Loucy (cell line): ENCODE results near the gene C1QTNF12.

Source experiments
- CTCF ChIP-seq: fragments of 200-600 bp; sonication (generic); conservative IDR thresholded peaks from 2 replicates; pipeline ENCODE4 v1.5.1; 2014; ENCODE audit warnings: mild to moderate bottlenecking, antibody characterized with exemption, low read length
- EZH2phosphoT487 ChIP-seq: fragments of 200-600 bp; IDR thresholded peaks from 2 replicates; pipeline ENCODE4 v1.6.1; 2018; ENCODE audit warnings: antibody characterized with exemption, mild to moderate bottlenecking, moderate library complexity, borderline replicate concordance

DNA sequence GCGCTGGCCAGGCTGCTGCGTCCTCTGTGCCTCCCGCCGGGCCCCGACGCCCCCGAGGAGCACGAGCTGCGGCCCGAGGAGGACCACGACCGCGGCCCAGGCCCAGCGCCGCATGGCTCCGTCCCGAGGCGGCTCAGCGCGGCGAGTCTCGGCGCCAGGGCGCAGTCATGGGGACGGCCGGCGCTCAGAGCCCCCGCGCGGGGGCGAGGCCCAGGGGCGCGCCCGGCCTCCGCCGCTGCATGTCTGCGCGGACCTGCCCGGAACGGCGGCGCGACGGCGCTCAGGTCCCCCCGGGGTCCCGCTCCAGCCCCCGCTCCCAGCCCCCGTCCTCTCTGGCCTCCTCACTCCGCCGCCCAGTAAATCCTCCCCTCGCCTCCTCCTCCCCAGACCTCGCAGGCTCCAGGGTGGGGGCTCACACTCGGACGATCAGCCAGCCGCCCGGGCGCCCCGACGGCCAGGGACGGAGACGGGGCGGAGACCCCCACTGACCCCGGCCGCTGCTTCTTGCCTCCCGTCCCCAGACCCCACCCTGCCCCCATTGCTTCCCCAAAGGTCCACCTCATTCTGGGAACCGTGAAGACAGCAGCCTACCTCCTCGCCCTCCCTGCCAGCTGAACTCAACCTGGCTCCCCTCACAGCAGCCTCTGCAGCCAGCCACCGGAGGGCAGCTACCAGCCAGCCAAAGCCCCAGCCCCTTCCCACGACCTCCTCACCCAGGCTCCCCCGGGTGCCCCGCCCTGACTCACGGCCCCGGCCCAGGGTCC lies at the start of gene C1QTNF12:
- TF ChIP-seq CTCF: no peak; the same call in 1 of the 2 replicates
- no peak for TF ChIP-seq EZH2phosphoT487
